GM19324 (cell line): ENCODE data around the gene TRAF6.
"Not testable (repeated sequence)": the region's sequence is repeated elsewhere in the genome, so short reads cannot be mapped to it uniquely, and the experiment has no call there.

ENCODE experiments used
- ATAC-seq: cut with Tn5 transposase; IDR thresholded peaks from one replicate; pipeline ENCODE4 v1.9.1; 2021; ENCODE audit warnings: mild to moderate bottlenecking, moderate library complexity; ENCODE audit not compliant: unreplicated experiment, low FRiP score

TRAF6 gene

DNA sequence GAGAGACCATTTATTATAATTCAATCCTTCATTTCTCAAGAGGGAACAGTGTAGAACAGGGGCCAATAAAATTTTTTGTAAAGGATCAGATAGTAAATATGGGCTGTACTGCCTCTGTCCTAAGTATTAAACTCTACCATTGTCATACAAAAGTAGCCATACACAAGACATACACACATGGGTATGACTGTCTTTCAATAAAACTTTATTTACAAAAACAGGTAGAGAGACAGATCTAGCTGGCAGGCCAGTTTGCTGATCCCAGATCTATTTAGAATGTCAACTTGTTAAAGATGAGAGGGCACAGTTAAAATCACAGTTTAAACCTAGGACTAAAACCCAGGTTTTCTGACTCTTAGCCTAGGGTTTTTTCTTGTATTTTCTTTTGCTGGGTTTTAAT, 16.7 kb downstream of the TRAF6 start:
- ATAC-seq, result no peak

GRCh38 chr11:36492724-36493304, 17.3 kb downstream of the TRAF6 start:
- ATAC-seq, result no peak

- ATAC-seq, result no peak
Measured at GRCh38 chr11:36490026-36490806, 19.9 kb downstream of the TRAF6 start.

GRCh38 chr11:36488096-36488495, 22.0 kb downstream of the TRAF6 start:
- no peak for ATAC-seq

- no peak for ATAC-seq
Measured at GRCh38 chr11:36487619-36488018, 22.5 kb downstream of the TRAF6 start.

- no peak for ATAC-seq
Measured at GRCh38 chr11:36485298-36486002, 24.6 kb downstream of the TRAF6 start.

DNA sequence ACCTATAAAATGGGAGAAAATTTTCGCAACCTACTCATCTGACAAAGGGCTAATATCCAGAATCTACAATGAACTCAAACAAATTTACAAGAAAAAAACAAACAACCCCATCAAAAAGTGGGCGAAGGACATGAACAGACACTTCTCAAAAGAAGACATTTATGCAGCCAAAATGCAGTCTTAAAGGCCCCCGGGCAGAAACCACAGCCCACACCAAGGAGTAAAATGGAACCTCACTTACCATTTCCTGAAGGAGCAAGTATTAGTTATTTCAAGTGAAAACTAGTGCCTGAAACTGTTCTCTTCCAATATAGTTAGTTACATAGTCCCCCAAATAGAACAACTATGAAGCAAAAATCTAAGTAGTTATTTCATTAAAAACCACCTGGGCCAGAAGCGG, 27.0 kb downstream of the TRAF6 start:
- ATAC-seq, result not testable (repeated sequence)

DNA sequence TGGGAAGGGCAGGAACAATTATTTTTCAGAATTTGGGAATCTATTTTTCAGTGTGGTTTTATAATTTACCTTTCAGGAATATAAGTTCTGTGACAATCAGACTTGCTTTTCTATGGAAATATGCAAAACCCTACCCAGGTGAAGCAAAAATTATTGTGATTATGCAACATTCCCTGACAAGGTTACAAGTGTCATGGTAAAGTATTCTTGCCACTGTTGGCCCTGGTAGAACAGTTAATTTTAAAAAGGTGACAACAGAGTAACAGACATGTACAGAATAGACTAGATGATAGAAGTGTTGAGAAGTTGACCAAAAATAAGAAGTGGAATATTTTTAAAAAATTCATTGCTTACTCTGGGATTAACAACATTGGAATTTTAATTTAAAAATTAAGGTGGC, 29.2 kb downstream of the TRAF6 start:
- ATAC-seq, result no peak

DNA sequence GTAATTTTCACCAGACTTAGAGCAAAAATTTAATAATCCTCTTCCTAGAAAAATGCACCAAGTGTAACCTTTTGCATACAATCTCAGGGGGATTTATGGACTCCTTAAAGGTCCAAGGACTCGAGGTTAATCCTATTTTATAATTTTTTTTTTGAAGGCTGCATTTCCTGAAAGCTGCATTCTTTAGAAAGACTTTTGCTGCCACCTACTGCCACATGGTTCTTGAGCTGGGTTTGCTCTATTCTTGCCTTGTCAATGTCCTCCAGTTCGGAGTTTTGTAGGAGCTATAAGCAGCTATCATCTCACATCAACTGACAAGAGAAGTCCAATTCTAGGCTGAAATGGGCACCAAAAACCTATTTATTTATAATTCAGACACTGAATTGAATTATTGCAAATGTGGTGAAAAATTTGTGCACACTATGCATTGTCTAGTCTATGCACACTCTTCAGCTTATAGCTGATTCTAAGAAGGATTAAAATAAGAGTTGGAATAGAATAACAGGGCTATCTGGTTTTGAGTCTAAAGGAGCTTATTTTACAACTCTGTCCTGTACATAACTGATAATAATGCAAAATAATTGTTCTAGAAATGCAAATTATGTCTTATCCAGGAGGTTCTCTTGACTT, 31.3 kb downstream of the TRAF6 start:
- no peak for ATAC-seq

- ATAC-seq, result no peak
Measured at GRCh38 chr11:36475192-36475591, 34.9 kb downstream of the TRAF6 start.

DNA sequence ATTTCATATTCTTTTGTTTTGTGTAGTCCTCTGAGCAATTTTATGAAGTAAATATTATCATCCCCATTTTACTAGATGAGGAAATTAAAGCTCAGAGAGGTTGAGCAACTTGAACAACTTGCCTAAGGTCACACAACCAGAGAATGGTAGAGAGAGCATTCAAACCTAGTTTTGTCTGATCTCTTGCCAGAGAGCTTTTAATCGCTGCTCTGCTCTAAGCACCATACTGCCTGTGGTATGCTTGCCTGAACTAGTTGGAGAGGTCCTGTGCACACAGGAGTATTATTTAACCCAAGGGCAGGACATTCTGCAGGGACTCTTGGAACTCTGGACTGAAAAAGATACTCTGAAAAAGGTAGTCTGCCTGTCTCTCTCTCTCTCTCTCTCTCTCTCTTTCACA, 38.5 kb downstream of the TRAF6 start:
- ATAC-seq, result no peak

DNA sequence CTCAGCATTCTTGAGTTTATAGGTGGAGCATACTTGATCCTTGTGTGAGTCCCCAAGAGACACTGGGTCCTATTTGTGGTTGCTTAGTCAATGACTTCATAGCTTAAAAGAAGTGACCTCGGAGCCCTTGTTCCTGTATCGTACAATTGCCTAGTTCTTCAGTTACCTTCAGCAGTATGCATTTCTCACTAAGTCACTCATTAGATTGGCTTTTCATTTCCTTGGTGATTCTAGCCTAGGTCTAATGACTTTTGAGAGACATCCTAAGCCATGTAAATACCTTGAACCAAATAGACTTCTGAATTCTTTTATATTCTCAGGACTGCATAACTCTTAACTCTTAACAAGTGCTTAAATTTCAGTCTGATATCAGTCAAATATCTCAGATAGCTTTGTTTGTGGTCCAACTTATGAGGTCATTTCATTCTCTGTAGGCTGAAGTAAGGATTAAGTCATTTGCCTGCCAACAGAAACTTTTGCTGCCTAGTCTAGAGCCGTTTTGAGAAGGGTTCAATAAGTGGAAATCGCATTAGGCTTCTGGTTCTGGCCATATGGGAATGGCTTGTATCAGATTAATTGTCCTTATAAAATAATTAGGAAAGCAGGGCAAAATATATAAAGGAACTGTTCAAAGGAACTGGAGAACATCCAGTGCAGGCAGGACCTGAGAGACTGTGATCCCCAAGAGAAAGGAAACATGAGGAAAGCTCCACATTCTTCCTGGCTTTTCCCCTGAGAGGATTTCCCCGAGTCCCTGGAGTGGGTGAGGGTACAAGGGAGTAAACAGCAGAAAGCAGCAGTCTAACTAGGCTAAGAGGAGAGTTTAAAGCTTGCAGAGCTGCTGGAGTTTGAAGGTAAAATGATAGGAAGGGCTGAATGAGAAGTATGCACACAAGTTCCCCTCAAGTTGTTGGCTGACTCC, 39.9 kb downstream of the TRAF6 start:
- no peak for ATAC-seq

DNA sequence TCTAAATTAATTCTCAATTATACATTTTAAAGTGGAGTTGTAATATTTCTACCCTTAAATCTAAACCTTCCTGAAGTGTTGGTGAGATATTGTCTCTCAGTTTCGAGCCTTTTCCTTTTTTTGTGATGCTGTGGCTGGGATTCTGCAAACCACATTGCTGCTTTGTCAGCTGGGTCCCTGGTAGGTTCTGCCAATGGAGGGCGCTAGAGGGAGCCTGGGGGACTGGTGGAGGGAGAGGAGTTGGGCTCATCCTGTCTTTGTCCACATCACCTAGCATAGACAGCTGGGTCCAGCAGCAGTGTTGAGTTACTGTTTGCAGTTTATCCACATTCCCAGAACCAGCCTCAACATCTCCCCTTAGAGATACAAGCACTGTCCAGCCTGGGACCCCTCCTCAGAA, 41.0 kb downstream of the TRAF6 start:
- no peak for ATAC-seq

- ATAC-seq, result no peak
Measured at GRCh38 chr11:36467916-36468315, 42.2 kb downstream of the TRAF6 start.

DNA sequence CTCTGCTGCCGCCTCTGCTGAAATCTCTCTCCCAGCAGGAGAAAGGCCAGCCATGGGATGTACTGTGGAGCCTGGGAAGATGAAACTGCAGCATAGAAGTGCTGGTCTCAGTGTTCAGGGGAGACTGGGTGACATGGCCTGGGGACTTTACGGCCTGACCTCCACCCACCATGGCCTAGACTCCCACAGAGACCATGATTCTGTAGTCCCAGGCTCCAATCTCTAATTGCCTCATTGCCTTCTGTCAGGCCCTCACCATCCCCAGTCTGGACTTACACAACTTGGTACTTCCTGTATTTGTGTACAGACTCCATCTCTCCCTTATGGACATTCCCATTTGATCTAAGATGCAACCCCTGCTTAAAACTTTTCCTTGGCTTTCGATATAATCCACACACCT, 43.1 kb downstream of the TRAF6 start:
- no peak for ATAC-seq

DNA sequence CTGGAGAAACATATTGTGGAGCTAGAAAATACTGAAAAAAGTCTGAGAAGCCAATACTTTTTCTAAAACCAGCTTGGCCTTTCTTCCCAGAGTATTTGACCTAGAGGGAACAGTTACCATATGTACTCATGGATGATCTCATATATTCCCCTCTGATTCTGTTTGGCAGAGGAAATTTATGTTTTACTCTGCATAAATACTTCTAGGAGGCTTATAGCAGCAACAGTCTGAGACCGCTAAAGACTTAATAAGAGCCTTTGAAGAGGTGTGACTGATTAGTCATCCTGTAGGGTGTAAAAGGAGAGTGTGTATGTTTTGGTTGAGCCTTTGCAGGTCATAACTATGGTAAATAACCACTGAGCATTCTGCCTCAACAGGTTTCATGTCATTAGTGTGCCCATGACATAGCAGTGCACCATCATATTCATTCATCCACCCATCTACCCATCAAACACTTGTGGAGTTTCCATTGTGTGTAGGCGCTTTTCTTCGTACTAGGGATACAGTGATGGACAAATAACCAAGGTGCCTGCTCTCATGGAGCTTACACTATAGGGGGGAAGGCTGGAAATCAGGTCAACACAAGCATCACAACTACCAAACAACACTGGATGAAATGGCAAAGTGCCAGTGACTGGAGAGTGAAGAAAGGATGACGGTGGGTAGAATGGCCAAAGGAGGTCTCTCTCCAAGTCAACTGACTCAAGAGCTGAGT, 44.5 kb downstream of the TRAF6 start:
- no peak for ATAC-seq

- no peak for ATAC-seq
Measured at GRCh38 chr11:36464720-36465119, 45.4 kb downstream of the TRAF6 start.

- ATAC-seq, result no peak
Measured at GRCh38 chr11:36463781-36464180, 46.3 kb downstream of the TRAF6 start.

DNA sequence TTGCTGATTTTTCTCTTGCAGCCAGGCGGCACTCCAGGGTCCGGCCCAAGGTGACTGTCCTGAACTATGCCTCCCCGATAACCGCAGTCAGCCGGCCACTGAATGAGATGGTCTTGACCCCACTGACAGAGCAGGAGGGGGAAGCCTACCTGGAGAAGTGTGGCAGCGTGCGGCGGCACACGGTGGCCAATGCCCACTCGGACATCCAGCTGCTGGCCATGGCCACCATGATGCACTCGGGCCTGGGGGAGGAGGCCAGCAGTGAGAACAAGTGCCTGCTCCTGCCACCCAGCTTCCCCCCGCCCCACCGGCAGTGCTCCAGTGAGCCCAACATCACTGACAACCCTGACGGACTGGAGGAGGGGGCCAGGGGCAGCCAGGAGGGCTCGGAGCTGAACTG, 47.8 kb downstream of the TRAF6 start:
- ATAC-seq, result no peak

GRCh38 chr11:36460220-36460619, 49.9 kb downstream of the TRAF6 start:
- no peak for ATAC-seq
